SK-N-MC (cell line): Measurements from ENCODE around the gene TMEM222.

Source experiments
- DNase-seq: peaks from one replicate; pipeline ENCODE4 v3.0.0-alpha.2; 2011; ENCODE audit warnings: low read depth, low spot score
- H3K27ac ChIP-seq: fragments of 200-600 bp; sonication (generic); 2 replicates; pipeline ENCODE4 v1.5.1; 2016; ENCODE audit warnings: mixed run types
- H3K36me3 ChIP-seq: fragments of 200-600 bp; sonication (generic); 2 replicates; pipeline ENCODE4 v1.6.1; 2017; ENCODE audit warnings: antibody characterized with exemption, low read length, mixed read lengths; ENCODE audit not compliant: insufficient read depth
- H3K4me3 ChIP-seq: fragments of 200-600 bp; sonication (generic); 2 replicates; pipeline ENCODE4 v1.5.1; 2016
- H3K9ac ChIP-seq: fragments of 200-600 bp; sonication (generic); 2 replicates; pipeline ENCODE4 v1.8.0; 2017; ENCODE audit warnings: mixed run types, mixed read lengths; ENCODE audit not compliant: insufficient read length
- H3K9me3 ChIP-seq: fragments of 200-600 bp; sonication (generic); 2 replicates; pipeline ENCODE4 v1.6.1; 2017; ENCODE audit warnings: low read depth, mild to moderate bottlenecking, antibody characterized with exemption, low read length, moderate library complexity, mixed read lengths
- EZH2 ChIP-seq: fragments of 200-600 bp; sonication (generic); IDR thresholded peaks from one replicate; pipeline ENCODE4 v1.6.1; 2017; ENCODE audit warnings: antibody characterized with exemption
- FOXP2 ChIP-seq: optimal IDR thresholded peaks from 2 replicates; pipeline ENCODE3; 2011; ENCODE audit warnings: mild to moderate bottlenecking, moderate library complexity; ENCODE audit not compliant: insufficient read depth; ENCODE audit errors: extremely low read length, control extremely low read depth
- POLR2AphosphoS5 ChIP-seq: IDR thresholded peaks from 2 replicates; pipeline ENCODE4 v1.6.1; 2012; ENCODE audit warnings: mild to moderate bottlenecking, low read depth, low read length, borderline replicate concordance

Gene TMEM222

GRCh38 chr1:27350663-27351540 is 28.9 kb downstream of the TMEM222 start:
- Histone ChIP-seq H3K4me3 (no peak overlapping the region), H3K27ac (no peak overlapping the region), H3K36me3 (no peaks in the 10 kb centered on the region), H3K9me3 (no peaks in the 10 kb centered on the region), H3K9ac (no peak overlapping the region)
- no peak for TF ChIP-seq POLR2AphosphoS5
- no peak for TF ChIP-seq EZH2
- TF ChIP-seq FOXP2, result no peak
- DNase-seq, result no peak

- H3K4me3 ChIP-seq, result no peak overlapping the region
Observed at GRCh38 chr1:27351541-27352107, 29.7 kb downstream of the TMEM222 start.

GRCh38 chr1:27353166-27353565 is 31.2 kb downstream of the TMEM222 start:
- H3K4me3 ChIP-seq, result no peak overlapping the region
- H3K9ac ChIP-seq, result no peak overlapping the region
- no peak for TF ChIP-seq EZH2
- TF ChIP-seq POLR2AphosphoS5, result no peak
- no peak for TF ChIP-seq FOXP2

More at GRCh38 chr1:27351541-27352107, 29.7 kb downstream of the TMEM222 start:
- Histone ChIP-seq H3K36me3 (no peaks in the 10 kb centered on the region), H3K9ac (no peak overlapping the region), H3K27ac (no peak overlapping the region), H3K9me3 (no peaks in the 10 kb centered on the region)
- DNase-seq, result no peak
- TF ChIP-seq EZH2, result no peak
- no peak for TF ChIP-seq FOXP2
- TF ChIP-seq POLR2AphosphoS5, result no peak

GRCh38 chr1:27353629-27354028 is 31.7 kb downstream of the TMEM222 start:
- TF ChIP-seq EZH2, result no peak
- TF ChIP-seq FOXP2, result no peak
- TF ChIP-seq POLR2AphosphoS5, result no peak
- H3K4me3 ChIP-seq, result no peak overlapping the region
- H3K9ac ChIP-seq, result no peak overlapping the region
- no peaks in the 10 kb centered on the region for H3K9me3 ChIP-seq
- H3K27ac ChIP-seq, result no peak overlapping the region
- no peak for DNase-seq
- no peaks in the 10 kb centered on the region for H3K36me3 ChIP-seq

More at GRCh38 chr1:27353166-27353565, 31.2 kb downstream of the TMEM222 start:
- Histone ChIP-seq H3K9me3 (no peaks in the 10 kb centered on the region), H3K36me3 (no peaks in the 10 kb centered on the region), H3K27ac (no peak overlapping the region)
- no peak for DNase-seq

- no peak for TF ChIP-seq FOXP2
Observed at GRCh38 chr1:27355683-27356082, 33.7 kb downstream of the TMEM222 start.

GRCh38 chr1:27356277-27356618 is 34.3 kb downstream of the TMEM222 start:
- TF ChIP-seq FOXP2, result no peak
- H3K9ac ChIP-seq, result no peak overlapping the region
- no peak overlapping the region for H3K4me3 ChIP-seq
- no peaks in the 10 kb centered on the region for H3K9me3 ChIP-seq
- no peak for DNase-seq
- H3K36me3 ChIP-seq, result no peaks in the 10 kb centered on the region
- no peak overlapping the region for H3K27ac ChIP-seq

More at GRCh38 chr1:27355683-27356082, 33.7 kb downstream of the TMEM222 start:
- no peaks in the 10 kb centered on the region for H3K9me3 ChIP-seq
- no peak overlapping the region for H3K4me3 ChIP-seq
- no peaks in the 10 kb centered on the region for H3K36me3 ChIP-seq
- no peak overlapping the region for H3K27ac ChIP-seq
- H3K9ac ChIP-seq, result no peak overlapping the region
- DNase-seq, result no peak

GRCh38 chr1:27356619-27357280 is 34.8 kb downstream of the TMEM222 start:
- no peaks in the 10 kb centered on the region for H3K36me3 ChIP-seq
- H3K4me3 ChIP-seq, result no peak overlapping the region
- no peak overlapping the region for H3K27ac ChIP-seq
- no peak for TF ChIP-seq FOXP2
- TF ChIP-seq POLR2AphosphoS5, result no peak
- TF ChIP-seq EZH2, result no peak
- H3K9ac ChIP-seq, result no peak overlapping the region
- no peaks in the 10 kb centered on the region for H3K9me3 ChIP-seq
- no peak for DNase-seq

- TF ChIP-seq FOXP2, result no peak
- TF ChIP-seq POLR2AphosphoS5, result no peak
- no peak for TF ChIP-seq EZH2
- Histone ChIP-seq H3K9me3 (no peaks in the 10 kb centered on the region), H3K9ac (no peak overlapping the region), H3K27ac (no peak overlapping the region), H3K4me3 (no peak overlapping the region), H3K36me3 (no peaks in the 10 kb centered on the region)
- no peak for DNase-seq
Observed at GRCh38 chr1:27357281-27358037, 35.5 kb downstream of the TMEM222 start.
